Neural cell (in vitro differentiated cells): Measurements from ENCODE around the gene IRS2. TPM values are rescaled to one million over a fixed set of nuclear protein-coding genes. Genes with fewer than 3 reads are reported as not detected.

Source experiments
- H2AFZ ChIP-seq: fragments of 200-600, 300-800 bp; sonication (generic), shearing (Covaris generic); 2 replicates; pipeline ENCODE4 v1.6.0; 2014; ENCODE audit warnings: low read depth, mild to moderate bottlenecking, antibody characterized with exemption, low read length, moderate library complexity
- H3F3A ChIP-seq: fragments of 200-600 bp; shearing (Covaris generic); 2 replicates; pipeline ENCODE4 v1.6.1; 2016; ENCODE audit warnings: mild to moderate bottlenecking, moderate library complexity, mixed read lengths, antibody characterized with exemption, low read length; ENCODE audit not compliant: insufficient read depth, poor library complexity, severe bottlenecking
- H3K27ac ChIP-seq: fragments of 200-600, 300-800 bp; sonication (generic), shearing (Covaris generic); 2 replicates; pipeline ENCODE4 v1.5.1; 2014; ENCODE audit warnings: mild to moderate bottlenecking, low read length, moderate library complexity
- H3K27me3 ChIP-seq: fragments of 300-800, 200-600 bp; sonication (generic), shearing (Covaris generic); 2 replicates; pipeline ENCODE4 v1.6.0; 2014; ENCODE audit warnings: mild to moderate bottlenecking, low read depth, low read length, moderate library complexity; ENCODE audit not compliant: insufficient read depth
- H3K36me3 ChIP-seq: fragments of 300-800, 200-600 bp; sonication (generic), shearing (Covaris generic); 2 replicates; pipeline ENCODE4 v1.5.1; 2014; ENCODE audit warnings: mild to moderate bottlenecking, antibody characterized with exemption, low read length, moderate library complexity; ENCODE audit not compliant: insufficient read depth
- H3K4me2 ChIP-seq: fragments of 300-800, 200-600 bp; sonication (generic), shearing (Covaris generic); 2 replicates; pipeline ENCODE4 v1.6.0; 2014; ENCODE audit warnings: mild to moderate bottlenecking, low read length
- H3K4me3 ChIP-seq: fragments of 300-800, 200-600 bp; sonication (generic), shearing (Covaris generic); 2 replicates; pipeline ENCODE4 v1.5.1; 2014; ENCODE audit warnings: mild to moderate bottlenecking, low read length, moderate library complexity
- H3K79me2 ChIP-seq: fragments of 200-600 bp; shearing (Covaris generic); replicated peaks from 2 replicates; pipeline ENCODE4 v1.6.0; 2014; ENCODE audit warnings: mild to moderate bottlenecking, low read length, moderate library complexity; ENCODE audit not compliant: insufficient read depth
- H3K9ac ChIP-seq: fragments of 300-800, 200-600 bp; sonication (generic), shearing (Covaris generic); 2 replicates; pipeline ENCODE4 v1.6.1; 2016; ENCODE audit warnings: mild to moderate bottlenecking, low read length, mixed read lengths
- H3K9me2 ChIP-seq: fragments of 200-600 bp; shearing (Covaris generic); 2 replicates; pipeline ENCODE4 v1.6.1; 2016; ENCODE audit warnings: mild to moderate bottlenecking, low read length, mixed read lengths; ENCODE audit not compliant: insufficient read depth
- H3K9me3 ChIP-seq: fragments of 200-600, 300-800 bp; sonication (generic), shearing (Covaris generic); 2 replicates; pipeline ENCODE4 v1.6.1; 2016; ENCODE audit warnings: mild to moderate bottlenecking, mixed run types, low read length, moderate library complexity, mixed read lengths
- H4K20me1 ChIP-seq: fragments of 200-600 bp; shearing (Covaris generic); 2 replicates; pipeline ENCODE4 v1.6.1; 2016; ENCODE audit warnings: mild to moderate bottlenecking, mixed run types; ENCODE audit not compliant: insufficient read depth
- CTCF ChIP-seq: fragments of 450-650 bp; IDR thresholded peaks from 2 replicates; pipeline ENCODE4 v1.5.1; 2014; ENCODE audit warnings: antibody characterized with exemption, mild to moderate bottlenecking, moderate library complexity; ENCODE audit not compliant: poor library complexity, severe bottlenecking
- EP300 ChIP-seq: fragments of 450-650 bp; conservative IDR thresholded peaks from 2 replicates; pipeline ENCODE4 v1.6.1; 2014; ENCODE audit warnings: antibody characterized with exemption, mild to moderate bottlenecking, moderate library complexity; ENCODE audit not compliant: poor library complexity, severe bottlenecking
- EZH2 ChIP-seq: fragments of 200-600, 300-800 bp; shearing (Covaris generic), sonication (generic); IDR thresholded peaks from 2 replicates; pipeline ENCODE4 v1.6.1; 2014; ENCODE audit warnings: antibody characterized with exemption, low read length, borderline replicate concordance, mild to moderate bottlenecking; ENCODE audit not compliant: insufficient read depth, poor library complexity, severe bottlenecking
- MXI1 ChIP-seq: fragments of 450-650 bp; conservative IDR thresholded peaks from 2 replicates; pipeline ENCODE4 v1.6.1; 2014; ENCODE audit warnings: antibody characterized with exemption, mild to moderate bottlenecking; ENCODE audit not compliant: poor library complexity, severe bottlenecking
- POLR2AphosphoS5 ChIP-seq: IDR thresholded peaks from 2 replicates; pipeline ENCODE4 v1.6.1; 2012
- RAD21 ChIP-seq: fragments of 450-650 bp; conservative IDR thresholded peaks from 2 replicates; pipeline ENCODE4 v1.6.1; 2014; ENCODE audit warnings: antibody characterized with exemption, mild to moderate bottlenecking, moderate library complexity
- REST ChIP-seq: IDR thresholded peaks from 2 replicates; pipeline ENCODE4 v1.6.1; 2012; ENCODE audit warnings: borderline replicate concordance
- SMC3 ChIP-seq: fragments of 450-650 bp; conservative IDR thresholded peaks from 2 replicates; pipeline ENCODE4 v1.6.1; 2014; ENCODE audit warnings: antibody characterized with exemption, mild to moderate bottlenecking, moderate library complexity; ENCODE audit not compliant: poor library complexity
- TAF1 ChIP-seq: IDR thresholded peaks from 2 replicates; pipeline ENCODE4 v1.6.1; 2012; ENCODE audit warnings: low read depth
- polyA plus RNA-seq: library from polyadenylated mRNA; depleted of rRNA; stranded (reverse); fragments of >200 nt; gene quantifications from 2 replicates; pipeline ENCODE4 v1.2.3, GENCODE V29; 2014

IRS2 gene
- polyA plus RNA-seq, 1 donor from 2014 or later, result 7.1 TPM

- Histone ChIP-seq H3K9ac (no peak overlapping the region), H3K4me2 (no peak overlapping the region), H3F3A (no peaks in the 10 kb centered on the region), H3K4me3 (no peak overlapping the region), H3K79me2 (peaks cover 20% of the 10 kb centered on the region), H3K9me3 (no peaks in the 10 kb centered on the region), H2AFZ (no peak overlapping the region), H3K27me3 (no peaks in the 10 kb centered on the region), H3K9me2 (no peaks in the 10 kb centered on the region), H4K20me1 (no peaks in the 10 kb centered on the region), H3K27ac (no peak overlapping the region), H3K36me3 (no peaks in the 10 kb centered on the region)
- no peak for TF ChIP-seq EZH2
Measured at GRCh38 chr13:109762791-109763190, 23.6 kb downstream of the IRS2 start.

GRCh38 chr13:109761695-109762094 is 24.7 kb downstream of the IRS2 start:
- H3K27me3 ChIP-seq, result no peaks in the 10 kb centered on the region
- peaks cover 20% of the 10 kb centered on the region for H3K79me2 ChIP-seq
- H3K27ac ChIP-seq, result no peak overlapping the region

More at GRCh38 chr13:109761695-109762094, 24.7 kb downstream of the IRS2 start:
- Histone ChIP-seq H3K36me3 (no peaks in the 10 kb centered on the region), H3K9me2 (no peaks in the 10 kb centered on the region), H3K9me3 (no peaks in the 10 kb centered on the region), H3K4me3 (no peak overlapping the region), H3F3A (no peaks in the 10 kb centered on the region), H4K20me1 (no peaks in the 10 kb centered on the region), H2AFZ (no peak overlapping the region), H3K9ac (no peak overlapping the region), H3K4me2 (no peak overlapping the region)
- no peak for TF ChIP-seq REST
- TF ChIP-seq SMC3, result no peak
- no peak for TF ChIP-seq RAD21
- no peak for TF ChIP-seq EP300
- TF ChIP-seq EZH2, result no peak
- TF ChIP-seq TAF1, result no peak
- no peak for TF ChIP-seq MXI1
- no peak for TF ChIP-seq POLR2AphosphoS5
- TF ChIP-seq CTCF, result no peak
